ENCODE data around the gene MAPK12. TPM values are rescaled to one million over a fixed set of nuclear protein-coding genes. Genes with fewer than 3 reads are reported as not detected.

MAPK12 gene
- total RNA-seq, 4 donors from 2014 or later, result 12.3 to 32.0 (median 24.1) TPM

GRCh38 chr22:50249341-50250248, 11.9 kb downstream of the MAPK12 start:
- DNase-seq (ENCODE audit: low spot score in 2 of 2), result no peak
- Histone ChIP-seq H3K36me3 (peaks cover 0 to 25% (median 0%) of the 10 kb centered on the region in 3 donors), H3K27ac (no peak overlapping the region), H3K9me3 (no peaks in the 10 kb centered on the region), H3K27me3 (no peaks in the 10 kb centered on the region), H3K4me1 (peaks cover 0 to 63% (median 29%) of the 10 kb centered on the region in 4 donors), H3K4me3 (peak overlapping the region in 1 of 4 donors; percentile 69)
- 83 to 84% methylated on average over 14 to 22 of the region's 32 CpGs for WGBS, 2 donors
- TF ChIP-seq EP300 (IDR thresholded peaks at IDR 0.05) (no peak), CTCF (IDR thresholded peaks at IDR 0.05) (no peak)

GRCh38 chr22:50248196-50249081, 13.0 kb downstream of the MAPK12 start:
- 87 to 89% methylated on average over 18 to 23 of the region's 29 CpGs for WGBS, 2 donors
- no peak overlapping the region for H3K4me3 ChIP-seq
- H3K4me1 ChIP-seq, result peaks cover 0 to 71% (median 35%) of the 10 kb centered on the region in 4 donors

GRCh38 chr22:50247748-50248147, 13.7 kb downstream of the MAPK12 start:
- no peaks in the 10 kb centered on the region for H3K27me3 ChIP-seq
- 32 to 35% methylated on average over 12 to 13 of the region's 16 CpGs for WGBS, 2 donors
- H3K27ac ChIP-seq, result no peak overlapping the region
- no peak overlapping the region for H3K4me3 ChIP-seq
- no peak for DNase-seq (ENCODE audit: low spot score in 2 of 2)
- H3K9me3 ChIP-seq, result no peaks in the 10 kb centered on the region
- TF ChIP-seq POLR2A (IDR thresholded peaks at IDR 0.05), result no peak
- H3K36me3 ChIP-seq, result peaks cover 0 to 25% (median 0%) of the 10 kb centered on the region in 3 donors
- peaks cover 0 to 77% (median 41%) of the 10 kb centered on the region in 4 donors for H3K4me1 ChIP-seq

More at GRCh38 chr22:50248196-50249081, 13.0 kb downstream of the MAPK12 start:
- peaks cover 0 to 25% (median 0%) of the 10 kb centered on the region in 3 donors for H3K36me3 ChIP-seq
- no peak for DNase-seq (ENCODE audit: low spot score in 2 of 2)
- no peaks in the 10 kb centered on the region for H3K9me3 ChIP-seq
- H3K27me3 ChIP-seq, result no peaks in the 10 kb centered on the region
- TF ChIP-seq CTCF (IDR thresholded peaks at IDR 0.05) (no peak), POLR2A (IDR thresholded peaks at IDR 0.05) (no peak), EP300 (IDR thresholded peaks at IDR 0.05) (no peak)
- H3K27ac ChIP-seq, result no peak overlapping the region

DNA sequence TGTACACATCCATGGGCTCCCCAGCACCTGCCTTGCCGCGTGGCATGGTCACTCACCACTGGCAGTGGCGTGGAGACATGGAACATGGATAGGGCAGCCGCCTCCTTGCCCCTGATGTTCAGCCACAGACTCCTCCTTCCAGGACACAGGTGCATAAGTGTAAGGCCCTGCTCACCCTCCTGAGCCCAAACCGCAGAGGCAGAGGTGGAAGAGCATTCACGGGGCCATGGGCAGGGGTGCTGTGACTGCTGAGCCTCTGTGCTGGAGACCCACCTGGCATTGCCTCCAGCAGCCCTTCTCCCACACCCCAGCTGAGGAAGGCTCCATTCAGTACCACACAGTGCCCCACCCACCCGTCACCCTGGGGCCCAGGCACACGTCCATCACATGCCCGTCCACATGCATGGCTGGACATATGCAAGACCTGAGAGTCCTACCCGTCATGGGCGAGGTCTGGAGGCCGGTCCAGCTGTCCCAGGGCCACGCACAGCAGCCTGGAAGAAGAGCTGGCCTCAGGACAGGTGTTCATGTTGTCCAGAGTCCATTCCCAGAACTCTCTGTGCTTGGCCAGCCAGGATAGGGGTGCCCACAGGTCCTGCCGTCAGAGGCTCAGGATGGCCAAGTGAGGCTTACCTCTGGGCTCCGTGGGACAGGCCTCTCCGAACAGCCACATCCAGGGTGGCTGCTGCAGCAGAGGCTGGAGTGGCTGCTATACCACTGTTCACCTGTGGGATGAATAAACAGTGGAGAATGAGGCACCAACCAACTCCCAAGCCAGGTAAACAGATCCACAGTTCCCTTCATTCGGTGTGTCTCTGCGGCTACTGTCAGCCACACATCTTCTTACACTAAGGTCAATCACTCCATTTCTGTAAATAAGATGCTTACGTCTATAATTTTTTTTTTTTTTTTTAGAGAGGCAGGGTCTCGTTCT, 15.0 kb downstream of the MAPK12 start:
- peak overlapping the region in 1 of 4 donors; percentile 95 for H3K4me3 ChIP-seq

More for the DNA sequence above, 15.0 kb downstream of the MAPK12 start:
- Histone ChIP-seq H3K36me3 (peaks cover 0 to 25% (median 0%) of the 10 kb centered on the region in 3 donors), H3K4me1 (peaks cover 0 to 84% (median 49%) of the 10 kb centered on the region in 4 donors), H3K27ac (peak overlapping the region in 1 of 4 donors; percentile 95), H3K27me3 (no peaks in the 10 kb centered on the region), H3K9me3 (no peaks in the 10 kb centered on the region)
- WGBS, 2 donors, result 80 to 90% methylated on average over 11 to 20 of the region's 20 CpGs
- no peak for DNase-seq (ENCODE audit: low spot score in 2 of 2)
- no peak for TF ChIP-seq EP300 (IDR thresholded peaks at IDR 0.05)
- no peak for TF ChIP-seq POLR2A (IDR thresholded peaks at IDR 0.05)
- TF ChIP-seq CTCF (IDR thresholded peaks at IDR 0.05), result no peak
